Skin of body (tissue), 2 donors: ENCODE results near the gene ARMC9. TPM values are rescaled to one million over a fixed set of nuclear protein-coding genes. Genes with fewer than 3 reads are reported as not detected.
"Not testable (repeated sequence)": the region's sequence is repeated elsewhere in the genome, so short reads cannot be mapped to it uniquely, and the experiment has no call there.

Experiments
- DNase-seq: peaks from one replicate; lab custom pipeline; 2025; lab: John Stamatoyannopoulos, UW
- total RNA-seq: library from RNA; depleted of rRNA; stranded (reverse); fragments of >200 nt; gene quantifications from one replicate; pipeline ENCODE4 v1.2.3, GENCODE V29; 2014

ARMC9 gene
- total RNA-seq, 1 donor from 2014 or later = 8.8 TPM

- DNase-seq = no peak
Measured at GRCh38 chr2:231341100-231341499, 142.7 kb downstream of the ARMC9 start.

- no peak for DNase-seq
Measured at GRCh38 chr2:231342061-231342711, 143.8 kb downstream of the ARMC9 start.

GRCh38 chr2:231343006-231343710, 144.7 kb downstream of the ARMC9 start:
- no peak for DNase-seq

GRCh38 chr2:231343988-231344387, 145.6 kb downstream of the ARMC9 start:
- no peak for DNase-seq

GRCh38 chr2:231344851-231345250, 146.4 kb downstream of the ARMC9 start:
- no peak for DNase-seq

GRCh38 chr2:231347081-231347480, 148.7 kb downstream of the ARMC9 start:
- no peak for DNase-seq

GRCh38 chr2:231347638-231348037, 149.2 kb downstream of the ARMC9 start:
- no peak for DNase-seq

GRCh38 chr2:231348173-231348572, 149.7 kb downstream of the ARMC9 start:
- DNase-seq = no peak

GRCh38 chr2:231348704-231349373, 150.4 kb downstream of the ARMC9 start:
- no peak for DNase-seq

- not testable (repeated sequence) for DNase-seq
Measured at GRCh38 chr2:231349374-231349735, 150.9 kb downstream of the ARMC9 start.

- no peak for DNase-seq
Measured at GRCh38 chr2:231351648-231352047, 153.2 kb downstream of the ARMC9 start.

- DNase-seq = no peak
Measured at GRCh38 chr2:231353469-231353868, 155.0 kb downstream of the ARMC9 start.

GRCh38 chr2:231355508-231356465, 157.4 kb downstream of the ARMC9 start:
- DNase-seq = no peak

GRCh38 chr2:231356466-231356844, 158.0 kb downstream of the ARMC9 start:
- no peak for DNase-seq

GRCh38 chr2:231357048-231357447, 158.6 kb downstream of the ARMC9 start:
- no peak for DNase-seq

- no peak for DNase-seq
Measured at GRCh38 chr2:231357931-231358330, 159.5 kb downstream of the ARMC9 start.

GRCh38 chr2:231359441-231359840, 161.0 kb downstream of the ARMC9 start:
- no peak for DNase-seq

GRCh38 chr2:231359948-231360347, 161.5 kb downstream of the ARMC9 start:
- DNase-seq = no peak

- DNase-seq = no peak
Measured at GRCh38 chr2:231360401-231360800, 162.0 kb downstream of the ARMC9 start.

GRCh38 chr2:231360881-231361371, 162.5 kb downstream of the ARMC9 start:
- no peak for DNase-seq
